Mammary microvascular endothelial cell (primary cell): ENCODE data around the gene WDR82. TPM values are rescaled to one million over a fixed set of nuclear protein-coding genes. Genes with fewer than 3 reads are reported as not detected.

Source experiments
- total RNA-seq: library from RNA; depleted of rRNA; stranded (reverse); fragments of >200 nt; gene quantifications from 2 replicates; pipeline ENCODE4 v1.2.3, GENCODE V29; 2015

Gene WDR82
- 46.0 and 47.0 TPM in 2 replicates for total RNA-seq

GRCh38 chr3:52278510-52279069 lies at the start of gene WDR82:
Gene WDR82 (minus strand): TSS chr3:52278649. CDS start chr3:52278361, 288 bp downstream.

GRCh38 chr3:52315977-52316764 lies 37.7 kb upstream of the WDR82 start, which contains the start of gene DNAH1:
Gene DNAH1 (plus strand): TSS chr3:52316319. CDS start chr3:52322443, 6,124 bp downstream.

GRCh38 chr3:52245322-52246263 lies 32.9 kb downstream of the WDR82 start, which contains the start of gene PPM1M:
Gene PPM1M (plus strand): TSS chr3:52245759. CDS start chr3:52245825, 66 bp downstream.

GRCh38 chr3:52238761-52239701 lies 39.4 kb downstream of the WDR82 start, which contains the start of gene TWF2:
Gene TWF2 (minus strand): TSS chr3:52239158. CDS start chr3:52239016, 142 bp downstream.

GRCh38 chr3:52225452-52226228 lies 52.8 kb downstream of the WDR82 start, which contains the start of gene TLR9:
Gene TLR9 (minus strand): TSS chr3:52225645. CDS start chr3:52225529, 116 bp downstream.

Other genes with a start within 250 kb of the WDR82 start
- gene DUSP7, start 222.1 kb downstream of the WDR82 start, total RNA-seq = 19.6 and 30.7 TPM in 2 replicates
- gene POC1A, start 124.2 kb downstream of the WDR82 start, total RNA-seq = 14.8 and 19.7 TPM in 2 replicates
- gene ALAS1, start 80.5 kb downstream of the WDR82 start, total RNA-seq = 61.3 and 61.8 TPM in 2 replicates
- gene TLR9, start 53.0 kb downstream of the WDR82 start, total RNA-seq = not detected in 2 replicates
- gene TWF2, start 39.5 kb downstream of the WDR82 start, total RNA-seq = 130 and 132 TPM in 2 replicates
- gene PPM1M, start 32.9 kb downstream of the WDR82 start, total RNA-seq = 6.5 and 9.2 TPM in 2 replicates
- gene GLYCTK, start 9.2 kb upstream of the WDR82 start, total RNA-seq = 15.0 and 15.6 TPM in 2 replicates
- 1.00 and 1.3 TPM in 2 replicates for gene DNAH1, start 37.7 kb upstream of the WDR82 start, total RNA-seq
- 56.0 and 108 TPM in 2 replicates for gene BAP1, start 131.4 kb upstream of the WDR82 start, total RNA-seq
- gene PHF7, start 132.0 kb upstream of the WDR82 start, total RNA-seq = 5.6 and 8.9 TPM in 2 replicates
- gene SEMA3G, start 166.5 kb upstream of the WDR82 start, total RNA-seq = 3.5 and 3.6 TPM in 2 replicates
- gene TNNC1, start 175.4 kb upstream of the WDR82 start, total RNA-seq = not detected in 2 replicates
- gene NISCH, start 177.0 kb upstream of the WDR82 start, total RNA-seq = 24.0 and 27.5 TPM in 2 replicates
- 149 and 154 TPM in 2 replicates for gene STAB1, start 216.7 kb upstream of the WDR82 start, total RNA-seq